Measurements from ENCODE around the gene AP1B1.

The AP1B1 gene

DNA sequence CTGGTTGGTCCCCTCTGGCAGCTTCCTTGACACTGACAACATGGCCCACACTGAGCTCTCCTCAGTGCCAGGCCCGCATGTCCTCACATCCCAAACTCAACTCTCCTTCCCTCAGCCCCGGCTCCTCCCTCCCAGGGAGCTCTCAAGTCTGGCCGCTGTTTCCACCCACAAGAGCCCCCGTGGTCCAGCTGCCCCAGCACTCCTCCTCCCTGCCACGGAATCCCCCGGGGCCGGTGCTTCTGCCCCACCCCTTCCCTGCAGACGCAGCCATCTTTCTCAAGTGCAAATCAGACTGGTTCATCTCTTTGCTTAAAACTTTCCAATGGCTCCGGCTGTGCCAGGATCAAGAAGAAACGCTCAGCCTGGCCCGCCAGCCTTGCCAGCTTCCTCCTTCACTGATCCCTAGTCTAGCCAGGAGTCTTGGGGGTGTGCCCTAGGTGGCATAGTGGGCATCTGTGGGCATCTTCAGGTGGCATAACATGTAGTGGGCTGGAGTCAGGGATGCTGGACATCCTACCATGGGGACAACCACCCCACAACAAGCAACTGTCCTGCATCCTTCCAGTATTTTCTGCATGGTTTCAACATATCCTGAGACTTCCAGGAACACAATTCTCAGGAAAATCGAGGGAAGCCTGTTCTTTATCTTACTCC is 50.6 kb downstream of the AP1B1 start:
- Histone ChIP-seq H3K4me3 (ENCODE audit: low read depth in 1 of 2, low read length in 2 of 2) (no peak overlapping the region), H3K27ac (ENCODE audit: low read depth, low read length) (no peak overlapping the region), H3K9ac (ENCODE audit: low read length) (no peak overlapping the region), H3K27me3 (ENCODE audit: control insufficient read depth in 1 of 2, insufficient read depth in 2 of 2, low read length in 2 of 2) (no peaks in the 10 kb centered on the region), H3K4me1 (ENCODE audit: insufficient read depth, low read length) (peaks cover under 1% of the 10 kb centered on the region), H3K36me3 (ENCODE audit: insufficient read depth, low read length) (peaks cover 69% of the 10 kb centered on the region), H3K9me3 (ENCODE audit: low read length) (no peaks in the 10 kb centered on the region)

DNA sequence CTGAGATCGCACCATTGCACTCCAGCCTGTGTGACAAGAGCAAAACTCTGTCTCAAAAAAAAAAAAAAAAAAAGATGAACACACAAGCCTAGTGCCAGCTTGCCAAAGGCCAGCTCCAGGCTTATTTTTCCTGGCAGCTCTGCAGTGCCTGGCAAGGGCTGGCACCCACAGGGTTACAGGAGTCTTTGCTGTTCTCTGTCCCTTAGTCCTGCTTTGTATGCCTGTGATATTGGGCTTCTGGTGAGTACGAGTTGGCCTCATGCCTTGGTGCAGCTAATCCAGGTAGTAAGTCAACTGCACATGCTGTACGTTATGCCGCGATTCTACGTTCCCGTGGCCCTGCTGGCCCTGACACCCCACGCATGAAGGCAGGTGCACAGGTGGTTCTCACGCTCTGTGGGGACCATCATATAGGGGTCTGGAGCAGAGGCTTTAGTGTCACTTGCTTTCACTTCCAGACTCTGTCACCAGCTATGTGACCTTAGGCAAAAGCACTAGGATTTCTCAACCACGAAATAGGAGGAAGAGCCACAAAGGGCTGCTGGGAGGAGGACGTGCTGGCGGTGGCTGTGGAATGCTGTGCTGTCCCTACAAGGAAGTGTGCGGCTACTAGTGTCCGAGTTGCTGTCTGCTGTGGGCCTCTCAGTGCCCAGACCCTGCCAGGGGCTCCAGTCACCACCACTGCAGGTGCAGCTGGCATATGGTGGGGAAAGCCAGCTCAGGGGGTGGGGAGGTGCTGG is 51.4 kb downstream of the AP1B1 start:
- no peak overlapping the region for H3K4me3 ChIP-seq (ENCODE audit: low read depth in 1 of 2, low read length in 2 of 2)
- no peaks in the 10 kb centered on the region for H3K4me1 ChIP-seq (ENCODE audit: insufficient read depth, low read length)
- H3K9me3 ChIP-seq (ENCODE audit: low read length): no peaks in the 10 kb centered on the region
- H3K27me3 ChIP-seq (ENCODE audit: control insufficient read depth in 1 of 2, insufficient read depth in 2 of 2, low read length in 2 of 2): no peaks in the 10 kb centered on the region
- peaks cover 72% of the 10 kb centered on the region for H3K36me3 ChIP-seq (ENCODE audit: insufficient read depth, low read length)
- H3K9ac ChIP-seq (ENCODE audit: low read length): no peak overlapping the region
- H3K27ac ChIP-seq (ENCODE audit: low read depth, low read length): no peak overlapping the region

DNA sequence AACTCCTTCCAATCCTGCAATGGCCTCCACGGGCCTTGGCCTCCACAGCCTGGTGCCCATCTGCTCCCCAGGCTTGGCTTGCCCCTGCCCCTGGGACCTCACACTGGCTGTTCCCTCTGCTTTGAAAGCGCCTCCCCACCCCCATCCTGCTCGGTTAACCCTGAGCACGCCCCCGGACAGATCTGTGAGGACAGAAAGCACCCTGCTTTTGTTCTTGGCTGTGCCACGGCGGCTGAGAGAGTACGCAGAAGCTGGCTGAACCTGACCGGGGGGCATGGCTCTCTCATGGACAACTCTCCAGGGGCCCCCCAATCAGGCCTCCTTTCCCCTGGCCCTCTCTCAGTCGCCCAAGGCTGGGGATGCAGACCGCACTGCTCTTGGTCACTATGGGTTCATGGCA is 52.7 kb downstream of the AP1B1 start:
- Histone ChIP-seq H3K27ac (ENCODE audit: low read depth, low read length) (no peak overlapping the region), H3K9ac (ENCODE audit: low read length) (no peak overlapping the region), H3K9me3 (ENCODE audit: low read length) (no peaks in the 10 kb centered on the region), H3K4me3 (ENCODE audit: low read depth in 1 of 2, low read length in 2 of 2) (no peak overlapping the region), H3K4me1 (ENCODE audit: insufficient read depth, low read length) (no peaks in the 10 kb centered on the region), H3K27me3 (ENCODE audit: control insufficient read depth in 1 of 2, insufficient read depth in 2 of 2, low read length in 2 of 2) (no peaks in the 10 kb centered on the region), H3K36me3 (ENCODE audit: insufficient read depth, low read length) (peaks cover 71% of the 10 kb centered on the region)

GRCh38 chr22:29334696-29335344 is 53.5 kb downstream of the AP1B1 start:
- H3K27ac ChIP-seq (ENCODE audit: low read depth, low read length): no peak overlapping the region

DNA sequence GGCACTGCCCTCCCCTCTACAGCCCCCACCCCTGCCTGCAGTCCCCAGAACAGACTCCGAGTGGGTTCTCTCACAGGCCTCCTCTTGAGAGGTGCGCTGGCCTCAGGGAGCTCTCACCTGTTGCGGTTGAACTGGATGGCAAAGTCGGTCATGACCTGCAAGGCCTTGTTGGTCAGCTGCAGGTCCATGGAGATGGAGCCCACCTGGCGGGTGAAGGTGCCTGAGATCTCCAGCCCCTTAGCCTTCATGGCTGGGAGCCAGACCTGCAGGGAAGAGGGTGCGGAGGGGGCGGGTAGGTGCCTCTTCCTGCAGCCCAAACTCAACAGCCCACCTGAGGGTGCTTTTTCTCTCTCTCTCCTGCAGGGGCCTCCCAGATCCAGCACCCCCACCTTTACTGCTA is 54.2 kb downstream of the AP1B1 start:
- Histone ChIP-seq H3K36me3 (ENCODE audit: insufficient read depth, low read length) (peaks cover 61% of the 10 kb centered on the region), H3K4me1 (ENCODE audit: insufficient read depth, low read length) (no peaks in the 10 kb centered on the region), H3K9me3 (ENCODE audit: low read length) (no peaks in the 10 kb centered on the region), H3K27me3 (ENCODE audit: control insufficient read depth in 1 of 2, insufficient read depth in 2 of 2, low read length in 2 of 2) (no peaks in the 10 kb centered on the region), H3K9ac (ENCODE audit: low read length) (no peak overlapping the region), H3K4me3 (ENCODE audit: low read depth in 1 of 2, low read length in 2 of 2) (no peak overlapping the region), H3K27ac (ENCODE audit: low read depth, low read length) (no peak overlapping the region)

More at GRCh38 chr22:29334696-29335344, 53.5 kb downstream of the AP1B1 start:
- Histone ChIP-seq H3K9me3 (ENCODE audit: low read length) (no peaks in the 10 kb centered on the region), H3K9ac (ENCODE audit: low read length) (no peak overlapping the region), H3K4me3 (ENCODE audit: low read depth in 1 of 2, low read length in 2 of 2) (no peak overlapping the region), H3K27me3 (ENCODE audit: control insufficient read depth in 1 of 2, insufficient read depth in 2 of 2, low read length in 2 of 2) (no peaks in the 10 kb centered on the region), H3K36me3 (ENCODE audit: insufficient read depth, low read length) (peaks cover 62% of the 10 kb centered on the region), H3K4me1 (ENCODE audit: insufficient read depth, low read length) (no peaks in the 10 kb centered on the region)

GRCh38 chr22:29332886-29333496 is 55.4 kb downstream of the AP1B1 start:
- Histone ChIP-seq H3K9ac (ENCODE audit: low read length) (no peak overlapping the region), H3K36me3 (ENCODE audit: insufficient read depth, low read length) (peaks cover 50% of the 10 kb centered on the region)

DNA sequence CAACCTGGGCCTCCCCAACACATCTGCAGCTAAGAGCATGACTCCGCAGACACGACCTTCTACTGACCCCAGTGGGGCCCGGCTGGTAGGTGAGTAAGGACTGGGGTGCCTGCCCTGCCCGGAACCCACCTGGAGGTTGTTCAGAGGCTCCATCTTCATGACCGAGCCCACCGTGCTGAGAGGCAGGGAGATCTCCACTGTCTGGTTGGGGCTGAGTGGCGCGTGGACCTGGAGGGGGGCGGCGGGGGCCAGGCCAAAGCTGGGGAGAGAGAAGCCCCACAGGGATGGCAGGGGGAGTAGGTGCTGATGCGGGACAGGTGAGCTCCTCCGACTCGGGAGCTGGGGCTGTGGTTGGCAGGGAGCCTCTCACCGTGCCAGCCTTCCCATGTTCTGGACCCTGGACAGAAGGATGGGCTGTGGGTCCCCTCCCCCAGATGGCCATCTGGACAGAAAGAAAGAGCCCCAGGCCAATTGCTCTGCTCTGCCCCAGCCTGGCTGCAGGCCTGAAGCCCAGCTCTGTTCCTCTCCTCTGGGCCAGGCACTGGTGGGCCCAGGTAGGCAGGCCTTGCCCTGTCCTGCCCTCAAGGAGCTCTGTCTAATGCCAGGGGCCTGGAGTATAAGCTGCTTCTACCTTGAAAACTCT is 56.6 kb downstream of the AP1B1 start:
- Histone ChIP-seq H3K9ac (ENCODE audit: low read length) (no peak overlapping the region), H3K4me3 (ENCODE audit: low read depth in 1 of 2, low read length in 2 of 2) (no peak overlapping the region), H3K27me3 (ENCODE audit: control insufficient read depth in 1 of 2, insufficient read depth in 2 of 2, low read length in 2 of 2) (no peaks in the 10 kb centered on the region), H3K4me1 (ENCODE audit: insufficient read depth, low read length) (no peaks in the 10 kb centered on the region), H3K36me3 (ENCODE audit: insufficient read depth, low read length) (peaks cover 38% of the 10 kb centered on the region), H3K27ac (ENCODE audit: low read depth, low read length) (no peak overlapping the region), H3K9me3 (ENCODE audit: low read length) (no peaks in the 10 kb centered on the region)

More at GRCh38 chr22:29332886-29333496, 55.4 kb downstream of the AP1B1 start:
- Histone ChIP-seq H3K27me3 (ENCODE audit: control insufficient read depth in 1 of 2, insufficient read depth in 2 of 2, low read length in 2 of 2) (no peaks in the 10 kb centered on the region), H3K4me3 (ENCODE audit: low read depth in 1 of 2, low read length in 2 of 2) (no peak overlapping the region), H3K9me3 (ENCODE audit: low read length) (no peaks in the 10 kb centered on the region), H3K4me1 (ENCODE audit: insufficient read depth, low read length) (no peaks in the 10 kb centered on the region), H3K27ac (ENCODE audit: low read depth, low read length) (no peak overlapping the region)

GRCh38 chr22:29331213-29331612 is 57.2 kb downstream of the AP1B1 start:
- Histone ChIP-seq H3K9ac (ENCODE audit: low read length) (no peak overlapping the region), H3K36me3 (ENCODE audit: insufficient read depth, low read length) (peaks cover 36% of the 10 kb centered on the region), H3K4me3 (ENCODE audit: low read depth in 1 of 2, low read length in 2 of 2) (no peak overlapping the region), H3K4me1 (ENCODE audit: insufficient read depth, low read length) (no peaks in the 10 kb centered on the region), H3K27me3 (ENCODE audit: control insufficient read depth in 1 of 2, insufficient read depth in 2 of 2, low read length in 2 of 2) (no peaks in the 10 kb centered on the region), H3K27ac (ENCODE audit: low read depth, low read length) (no peak overlapping the region), H3K9me3 (ENCODE audit: low read length) (no peaks in the 10 kb centered on the region)

DNA sequence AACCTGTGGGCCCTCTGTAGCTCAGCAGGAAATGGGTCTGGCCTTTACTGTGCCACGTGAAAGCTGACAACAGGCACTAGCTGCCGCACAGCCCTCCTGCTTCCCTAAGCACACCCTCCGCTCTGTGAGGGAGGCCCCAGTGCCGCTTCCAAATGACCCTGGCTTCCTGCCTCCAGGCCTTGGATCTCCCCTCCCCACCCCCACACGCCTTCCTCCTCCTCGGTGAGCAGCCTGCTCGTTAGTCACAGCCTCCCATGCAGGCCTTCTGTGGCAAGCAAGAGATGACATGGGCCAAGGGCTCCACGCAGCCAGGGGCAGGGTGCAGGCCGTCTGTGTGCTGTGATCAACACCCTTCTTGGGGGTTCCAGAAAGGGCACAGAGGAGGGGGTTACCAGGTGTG is 57.6 kb downstream of the AP1B1 start:
- Histone ChIP-seq H3K4me1 (ENCODE audit: insufficient read depth, low read length) (no peaks in the 10 kb centered on the region), H3K27ac (ENCODE audit: low read depth, low read length) (no peak overlapping the region), H3K9ac (ENCODE audit: low read length) (no peak overlapping the region)

GRCh38 chr22:29330291-29330690 is 58.1 kb downstream of the AP1B1 start:
- no peaks in the 10 kb centered on the region for H3K9me3 ChIP-seq (ENCODE audit: low read length)
- H3K36me3 ChIP-seq (ENCODE audit: insufficient read depth, low read length): peaks cover 29% of the 10 kb centered on the region
- no peak overlapping the region for H3K4me3 ChIP-seq (ENCODE audit: low read depth in 1 of 2, low read length in 2 of 2)
- no peak overlapping the region for H3K27ac ChIP-seq (ENCODE audit: low read depth, low read length)
- H3K9ac ChIP-seq (ENCODE audit: low read length): no peak overlapping the region
- H3K4me1 ChIP-seq (ENCODE audit: insufficient read depth, low read length): no peaks in the 10 kb centered on the region
- no peaks in the 10 kb centered on the region for H3K27me3 ChIP-seq (ENCODE audit: control insufficient read depth in 1 of 2, insufficient read depth in 2 of 2, low read length in 2 of 2)

More for the DNA sequence above, 57.6 kb downstream of the AP1B1 start:
- H3K9me3 ChIP-seq (ENCODE audit: low read length): no peaks in the 10 kb centered on the region
- peaks cover 32% of the 10 kb centered on the region for H3K36me3 ChIP-seq (ENCODE audit: insufficient read depth, low read length)
- H3K4me3 ChIP-seq (ENCODE audit: low read depth in 1 of 2, low read length in 2 of 2): no peak overlapping the region
- H3K27me3 ChIP-seq (ENCODE audit: control insufficient read depth in 1 of 2, insufficient read depth in 2 of 2, low read length in 2 of 2): no peaks in the 10 kb centered on the region

- H3K9ac ChIP-seq (ENCODE audit: low read length): no peak overlapping the region
- no peaks in the 10 kb centered on the region for H3K4me1 ChIP-seq (ENCODE audit: insufficient read depth, low read length)
- no peaks in the 10 kb centered on the region for H3K9me3 ChIP-seq (ENCODE audit: low read length)
- no peaks in the 10 kb centered on the region for H3K27me3 ChIP-seq (ENCODE audit: control insufficient read depth in 1 of 2, insufficient read depth in 2 of 2, low read length in 2 of 2)
- no peak overlapping the region for H3K27ac ChIP-seq (ENCODE audit: low read depth, low read length)
- peaks cover 29% of the 10 kb centered on the region for H3K36me3 ChIP-seq (ENCODE audit: insufficient read depth, low read length)
- H3K4me3 ChIP-seq (ENCODE audit: low read depth in 1 of 2, low read length in 2 of 2): no peak overlapping the region
These were observed 58.8 kb downstream of the AP1B1 start for GRCh38 chr22:29329581-29329980.

Measured in muscle layer of colon (tissue), 2 donors.